CD4-positive, alpha-beta T cell (primary cell): ENCODE measurements around the gene GLIS1. TPM values are rescaled to one million over a fixed set of nuclear protein-coding genes. Genes with fewer than 3 reads are reported as not detected.

Source experiments
- ATAC-seq: fragments of 200-7000 bp; cut with Tn5 transposase; one replicate; pipeline ENCODE4 v1.10.0; 2022; ENCODE audit warnings: mild to moderate bottlenecking; ENCODE audit not compliant: poor library complexity
- CTCF ChIA-PET: fragments of 350-600 bp; sonication (Branson Sonifier 250); formaldehyde crosslinking; loops from one replicate; lab custom pipeline; 2021; ENCODE audit warnings: antibody characterized with exemption, inconsistent platforms; lab: Charles Lee
- POLR2A ChIA-PET: fragments of 350-600 bp; sonication (Branson Sonifier 250); formaldehyde crosslinking; loops from one replicate; lab custom pipeline; 2021; ENCODE audit warnings: antibody characterized with exemption, inconsistent platforms; lab: Charles Lee
- DNase-seq, 14 experiments: peaks; one replicate each; pipeline ENCODE4 v3.0.0-alpha.2; 2013 to 2020; ENCODE audit warnings: mixed read lengths in 2 of 14
- H3K27ac ChIP-seq, 2 donors: one replicate each; pipeline versions ENCODE4 v1.5.1 to v1.7.0; 2013; ENCODE audit warnings: low read length in 2 of 2, low read depth in 1 of 2, mild to moderate bottlenecking in 1 of 2
- H3K27me3 ChIP-seq, 2 experiments: 1 replicate in 1 of 2; 2 replicates in 1 of 2; pipeline versions ENCODE4 v1.6.1 to v1.7.0; 2013; ENCODE audit warnings: low read length in 2 of 2, control low read depth in 1 of 2, mild to moderate bottlenecking in 1 of 2, moderate library complexity in 1 of 2; ENCODE audit not compliant: insufficient read depth in 2 of 2, control insufficient read depth in 1 of 2
- H3K36me3 ChIP-seq: one replicate; pipeline ENCODE4 v1.6.1; 2013; ENCODE audit warnings: low read length, control low read depth; ENCODE audit not compliant: insufficient read depth
- H3K4me1 ChIP-seq: one replicate; pipeline ENCODE4 v1.6.1; 2013; ENCODE audit warnings: low read length, control low read depth; ENCODE audit not compliant: insufficient read depth
- H3K4me3 ChIP-seq: one replicate; pipeline ENCODE4 v1.5.1; 2013; ENCODE audit warnings: mild to moderate bottlenecking, low read length, moderate library complexity
- H3K9me3 ChIP-seq, 2 experiments: 1 replicate in 1 of 2; 2 replicates in 1 of 2; pipeline versions ENCODE4 v1.6.1 to v1.7.0; 2013; ENCODE audit warnings: low read length in 2 of 2, mild to moderate bottlenecking in 2 of 2, control low read depth in 1 of 2, moderate library complexity in 1 of 2; ENCODE audit not compliant: control insufficient read depth in 1 of 2, insufficient read depth in 1 of 2
- H3K27ac Mint-ChIP-seq: one replicate; pipeline ENCODE4 v1.8.0; 2020; ENCODE audit warnings: mixed read lengths
- H3K27me3 Mint-ChIP-seq: one replicate; pipeline ENCODE4 v1.8.0; 2021; ENCODE audit warnings: mixed read lengths
- H3K36me3 Mint-ChIP-seq: one replicate; pipeline ENCODE4 v1.8.0; 2021; ENCODE audit warnings: low read depth, mixed read lengths
- H3K4me1 Mint-ChIP-seq: one replicate; pipeline ENCODE4 v1.8.0; 2021; ENCODE audit warnings: low read depth, mixed read lengths
- H3K4me3 Mint-ChIP-seq: one replicate; pipeline ENCODE4 v1.8.0; 2020; ENCODE audit warnings: mild to moderate bottlenecking, mixed read lengths
- H3K9me3 Mint-ChIP-seq: one replicate; pipeline ENCODE4 v1.8.0; 2020; ENCODE audit warnings: mixed read lengths
- CTCF ChIP-seq: fragments of 200-600 bp; IDR thresholded peaks from one replicate; pipeline ENCODE4 v1.8.0; 2022; ENCODE audit warnings: antibody characterized with exemption, mild to moderate bottlenecking
- intact Hi-C, 2 experiments: fragments of 100-400 bp; cut with DNase I in 1 of 2; cut with micrococcal nuclease in 1 of 2; formaldehyde crosslinking; loops; one replicate each; pipeline versions ENCODE4 v1.15.1 to v1.9.0; 2023 to 2025; cut with DNase I, micrococcal nuclease
- total RNA-seq, 174 experiments: library from RNA in 2 of 174; stranded (reverse) in 2 of 174; gene quantifications; one replicate each; pipeline ENCODE4 v1.2.3 and lab custom pipeline; 2021 to 2026

GLIS1 gene
- total RNA-seq, 2 experiments from 2014 or later: not detected

GRCh38 chr1:53511933-53512806 is 226.8 kb downstream of the GLIS1 start:
- TF ChIP-seq CTCF: no peak
- DNase-seq: no peak
- Histone ChIP-seq H3K4me3 (no peak overlapping the region), H3K9me3 (no peaks in the 10 kb centered on the region), H3K4me1 (no peaks in the 10 kb centered on the region), H3K27ac (no peak overlapping the region), H3K27me3 (no peaks in the 10 kb centered on the region), H3K36me3 (no peaks in the 10 kb centered on the region)
- Mint-ChIP-seq H3K36me3 (no peaks in the 10 kb centered on the region), H3K9me3 (no peaks in the 10 kb centered on the region), H3K27ac (no peak overlapping the region), H3K27me3 (no peaks in the 10 kb centered on the region), H3K4me1 (no peaks in the 10 kb centered on the region), H3K4me3 (no peak overlapping the region)
- CTCF ChIA-PET: no interaction called here
- intact Hi-C loops: no loop called here
- POLR2A ChIA-PET: no interaction called here
- no peak for ATAC-seq

GRCh38 chr1:53511323-53511932 is 227.5 kb downstream of the GLIS1 start:
- Histone ChIP-seq H3K4me3 (no peak overlapping the region), H3K4me1 (no peaks in the 10 kb centered on the region), H3K27me3 (no peaks in the 10 kb centered on the region), H3K36me3 (no peaks in the 10 kb centered on the region), H3K27ac (no peak overlapping the region), H3K9me3 (no peaks in the 10 kb centered on the region)
- Mint-ChIP-seq H3K9me3 (no peaks in the 10 kb centered on the region), H3K4me3 (no peak overlapping the region), H3K4me1 (no peaks in the 10 kb centered on the region), H3K36me3 (no peaks in the 10 kb centered on the region), H3K27me3 (no peaks in the 10 kb centered on the region), H3K27ac (no peak overlapping the region)
- ChIA-PET CTCF (no interaction called here), POLR2A (no interaction called here)
- ATAC-seq: no peak
- intact Hi-C loops: no loop called here
- no peak for DNase-seq
- no peak for TF ChIP-seq CTCF

GRCh38 chr1:53510215-53510614 is 228.7 kb downstream of the GLIS1 start:
- H3K36me3 ChIP-seq: no peaks in the 10 kb centered on the region
- Mint-ChIP-seq H3K36me3 (no peaks in the 10 kb centered on the region), H3K9me3 (no peaks in the 10 kb centered on the region), H3K27me3 (no peaks in the 10 kb centered on the region), H3K27ac (no peak overlapping the region), H3K4me3 (no peak overlapping the region), H3K4me1 (no peaks in the 10 kb centered on the region)
- ATAC-seq (no peak), DNase-seq (no peak)
- no peak overlapping the region for H3K27ac ChIP-seq
- intact Hi-C loops: no loop called here
- ChIA-PET POLR2A (no interaction called here), CTCF (no interaction called here)
- H3K9me3 ChIP-seq: no peaks in the 10 kb centered on the region
- TF ChIP-seq CTCF: no peak
- H3K4me1 ChIP-seq: no peaks in the 10 kb centered on the region
- no peaks in the 10 kb centered on the region for H3K27me3 ChIP-seq
- H3K4me3 ChIP-seq: no peak overlapping the region
